ENCODE measurements around the gene ATXN7L1. TPM values are rescaled to one million over a fixed set of nuclear protein-coding genes. Genes with fewer than 3 reads are reported as not detected.
A peak's percentile ranks its signal among the peaks of the same experiment; 100 is the strongest.

Gene ATXN7L1
- total RNA-seq, 1 experiment from 2014 or later, result 14.6 TPM

GRCh38 chr7:105718511-105718925, 157.9 kb downstream of the ATXN7L1 start:
- intact Hi-C loops (cut with micrococcal nuclease; ENCODE audit: unreplicated experiment), result loop anchor here (1.0 to 2.0 kb wide), 5 partner anchors 27 to 70 kb away; no protein-coding TSS in a partner anchor
- no peaks in the 10 kb centered on the region; the same call in 1 of the 2 replicates for H3K9me3 ChIP-seq (ENCODE audit: insufficient read depth, low read depth)
- H3K4me3 ChIP-seq, result no peak overlapping the region; the same call in 1 of the 2 replicates
- CTCF ChIA-PET, result no interaction called here
- H3K9me2 ChIP-seq (ENCODE audit: insufficient read depth), result no peaks in the 10 kb centered on the region
- no peaks in the 10 kb centered on the region for H3K27me3 ChIP-seq (ENCODE audit: insufficient read depth, low read depth)
- DNase-seq, result peak; percentile 97 to 98
- no peak overlapping the region for H2AFZ ChIP-seq
- BruUV-seq (replicated peaks), result no TSS peak
- TF ChIP-seq EZH2 (IDR thresholded peaks at IDR 0.05; ENCODE audit: low read depth) (no peak), CTCF (conservative IDR thresholded peaks at IDR 0.05) (no peak)
- POLR2A ChIA-PET (ENCODE audit: unreplicated experiment), result interaction anchor here (0.7 kb wide), 1 partner anchor 53 kb away, joined by 3 read pairs; no protein-coding TSS in a partner anchor
- H3F3A ChIP-seq (ENCODE audit: insufficient read depth, low read depth), result peaks cover 34% of the 10 kb centered on the region
- H3K27ac ChIP-seq, result peak overlapping the region; percentile 87
- H3K79me2 ChIP-seq (ENCODE audit: low read depth), result no peaks in the 10 kb centered on the region
- no peaks in the 10 kb centered on the region for H4K20me1 ChIP-seq (ENCODE audit: insufficient read depth)
- no peaks in the 10 kb centered on the region for H3K36me3 ChIP-seq (ENCODE audit: low read depth)
- peaks cover 41% of the 10 kb centered on the region for H3K4me1 ChIP-seq (replicated peaks; ENCODE audit: insufficient read depth)
- peak overlapping the region; percentile 57 for H3K4me2 ChIP-seq

GRCh38 chr7:105715528-105715927, 160.9 kb downstream of the ATXN7L1 start:
- H4K20me1 ChIP-seq (ENCODE audit: insufficient read depth), result no peaks in the 10 kb centered on the region
- no peaks in the 10 kb centered on the region for H3K79me2 ChIP-seq (ENCODE audit: low read depth)
- no peak overlapping the region for H3K4me2 ChIP-seq
- no peak overlapping the region for H3K4me3 ChIP-seq
- H3K27me3 ChIP-seq (ENCODE audit: insufficient read depth, low read depth), result no peaks in the 10 kb centered on the region
- BruUV-seq (replicated peaks), result no TSS peak
- ChIA-PET CTCF (no interaction called here), POLR2A (ENCODE audit: unreplicated experiment) (interaction anchor here (0.6 kb wide), 1 partner anchor 910 kb away, joined by 3 read pairs; no protein-coding TSS in a partner anchor)
- H3K9me2 ChIP-seq (ENCODE audit: insufficient read depth), result no peaks in the 10 kb centered on the region
- H3K9me3 ChIP-seq (ENCODE audit: insufficient read depth, low read depth), result peaks cover 25% of the 10 kb centered on the region; the same call in 1 of the 2 replicates
- peaks cover 38% of the 10 kb centered on the region for H3F3A ChIP-seq (ENCODE audit: insufficient read depth, low read depth)
- H2AFZ ChIP-seq, result no peak overlapping the region
- peaks cover 47% of the 10 kb centered on the region for H3K4me1 ChIP-seq (replicated peaks; ENCODE audit: insufficient read depth)
- H3K27ac ChIP-seq, result no peak overlapping the region
- DNase-seq, result no peak
- intact Hi-C loops (cut with micrococcal nuclease; ENCODE audit: unreplicated experiment), result no loop called here
- no peak for TF ChIP-seq EZH2 (IDR thresholded peaks at IDR 0.05; ENCODE audit: low read depth)
- H3K36me3 ChIP-seq (ENCODE audit: low read depth), result no peaks in the 10 kb centered on the region

- ChIA-PET POLR2A (ENCODE audit: unreplicated experiment) (interaction anchor here (0.6 kb wide), 1 partner anchor 89 kb away, joined by 3 read pairs; no protein-coding TSS in a partner anchor), CTCF (interaction anchor here (0.7 kb wide), 1 partner anchor 389 kb away, joined by 3 read pairs; no protein-coding TSS in a partner anchor)
- H3K9me2 ChIP-seq (ENCODE audit: insufficient read depth), result no peaks in the 10 kb centered on the region
- peaks cover 25% of the 10 kb centered on the region for H3F3A ChIP-seq (ENCODE audit: insufficient read depth, low read depth)
- peak; percentile 43 to 56 for DNase-seq
- no peaks in the 10 kb centered on the region for H3K36me3 ChIP-seq (ENCODE audit: low read depth)
- no peaks in the 10 kb centered on the region for H3K79me2 ChIP-seq (ENCODE audit: low read depth)
- no TSS peak for BruUV-seq (replicated peaks)
- no peak overlapping the region for H2AFZ ChIP-seq
- peaks cover 27% of the 10 kb centered on the region; the same call in 1 of the 2 replicates for H3K9me3 ChIP-seq (ENCODE audit: insufficient read depth, low read depth)
- no peak overlapping the region for H3K4me3 ChIP-seq
- intact Hi-C loops (cut with micrococcal nuclease; ENCODE audit: unreplicated experiment), result no loop called here
- peaks cover 33% of the 10 kb centered on the region for H3K4me1 ChIP-seq (replicated peaks; ENCODE audit: insufficient read depth)
- H3K4me2 ChIP-seq, result 0 out of 2 replicates have a peak overlapping the region, but pooled peaks have one; percentile 17
- H3K27me3 ChIP-seq (ENCODE audit: insufficient read depth, low read depth), result no peaks in the 10 kb centered on the region
- TF ChIP-seq EZH2 (IDR thresholded peaks at IDR 0.05; ENCODE audit: low read depth), result no peak
- no peak for TF ChIP-seq CTCF (conservative IDR thresholded peaks at IDR 0.05)
- no peak overlapping the region for H3K27ac ChIP-seq
- H4K20me1 ChIP-seq (ENCODE audit: insufficient read depth), result no peaks in the 10 kb centered on the region
Measured at GRCh38 chr7:105713488-105714465, 162.6 kb downstream of the ATXN7L1 start.
